HUES6 (cell line): ENCODE data around the gene IGSF9B.
A peak's percentile ranks its signal among the peaks of the same experiment; 100 is the strongest.

Experiments used
- H3K27ac ChIP-seq: 2 replicates; pipeline ENCODE4 v1.7.0; 2013; ENCODE audit warnings: low read depth, mild to moderate bottlenecking, low read length, inconsistent platforms
- H3K27me3 ChIP-seq: 2 replicates; pipeline ENCODE4 v1.6.1; 2013; ENCODE audit warnings: low read length; ENCODE audit not compliant: control insufficient read depth, insufficient read depth
- H3K36me3 ChIP-seq: 2 replicates; pipeline ENCODE4 v1.6.1; 2013; ENCODE audit warnings: low read length; ENCODE audit not compliant: control insufficient read depth, insufficient read depth
- H3K4me1 ChIP-seq: 2 replicates; pipeline ENCODE4 v1.6.1; 2013; ENCODE audit warnings: low read length; ENCODE audit not compliant: control insufficient read depth, insufficient read depth
- H3K4me3 ChIP-seq: 2 replicates; pipeline ENCODE4 v1.5.1; 2013; ENCODE audit warnings: low read depth, low read length
- H3K9ac ChIP-seq: one replicate; pipeline ENCODE4 v1.6.1; 2013; ENCODE audit warnings: mild to moderate bottlenecking, low read length
- H3K9me3 ChIP-seq: 2 replicates; pipeline ENCODE4 v1.6.1; 2013; ENCODE audit warnings: low read depth, low read length; ENCODE audit not compliant: control insufficient read depth, insufficient read depth

Gene IGSF9B

GRCh38 chr11:133936136-133936535 lies 20.6 kb downstream of the IGSF9B start:
- no peak overlapping the region for H3K27ac ChIP-seq
- no peak overlapping the region for H3K4me3 ChIP-seq
- no peaks in the 10 kb centered on the region for H3K27me3 ChIP-seq
- peak overlapping the region; percentile 27 for H3K9ac ChIP-seq
- H3K9me3 ChIP-seq = no peaks in the 10 kb centered on the region
- peaks cover 73% of the 10 kb centered on the region for H3K36me3 ChIP-seq
- no peaks in the 10 kb centered on the region; the same call in 1 of the 2 replicates for H3K4me1 ChIP-seq

GRCh38 chr11:133935551-133935910 lies 21.2 kb downstream of the IGSF9B start:
- H3K27ac ChIP-seq = no peak overlapping the region
- no peak overlapping the region for H3K9ac ChIP-seq
- H3K4me1 ChIP-seq = no peaks in the 10 kb centered on the region; the same call in 1 of the 2 replicates
- no peaks in the 10 kb centered on the region for H3K27me3 ChIP-seq
- H3K9me3 ChIP-seq = no peaks in the 10 kb centered on the region
- no peak overlapping the region for H3K4me3 ChIP-seq
- H3K36me3 ChIP-seq = peaks cover 71% of the 10 kb centered on the region

- no peaks in the 10 kb centered on the region for H3K9me3 ChIP-seq
- H3K4me3 ChIP-seq = no peak overlapping the region
- H3K27me3 ChIP-seq = no peaks in the 10 kb centered on the region
- H3K4me1 ChIP-seq = no peaks in the 10 kb centered on the region; the same call in 1 of the 2 replicates
- no peak overlapping the region for H3K9ac ChIP-seq
- peaks cover 69% of the 10 kb centered on the region for H3K36me3 ChIP-seq
- no peak overlapping the region for H3K27ac ChIP-seq
Observed at GRCh38 chr11:133934599-133935550, 21.9 kb downstream of the IGSF9B start.

- H3K27me3 ChIP-seq = no peaks in the 10 kb centered on the region
- H3K36me3 ChIP-seq = peaks cover 70% of the 10 kb centered on the region
- H3K9ac ChIP-seq = no peak overlapping the region
- no peak overlapping the region for H3K27ac ChIP-seq
- no peaks in the 10 kb centered on the region for H3K9me3 ChIP-seq
- no peaks in the 10 kb centered on the region; the same call in 1 of the 2 replicates for H3K4me1 ChIP-seq
- H3K4me3 ChIP-seq = no peak overlapping the region
Observed at GRCh38 chr11:133934096-133934495, 22.7 kb downstream of the IGSF9B start.

- Histone ChIP-seq H3K9me3 (no peaks in the 10 kb centered on the region), H3K4me3 (no peak overlapping the region), H3K27ac (no peak overlapping the region), H3K27me3 (no peaks in the 10 kb centered on the region), H3K4me1 (peaks cover 14% of the 10 kb centered on the region; the same call in 1 of the 2 replicates), H3K9ac (no peak overlapping the region), H3K36me3 (peaks cover 51% of the 10 kb centered on the region)
Observed at GRCh38 chr11:133931449-133932060, 25.2 kb downstream of the IGSF9B start.

- H3K4me1 ChIP-seq = peaks cover 14% of the 10 kb centered on the region; the same call in 1 of the 2 replicates
- H3K27me3 ChIP-seq = no peaks in the 10 kb centered on the region
- H3K36me3 ChIP-seq = peaks cover 51% of the 10 kb centered on the region
Observed at GRCh38 chr11:133930767-133931448, 25.9 kb downstream of the IGSF9B start.

GRCh38 chr11:133930053-133930766 lies 26.6 kb downstream of the IGSF9B start:
- no peak overlapping the region for H3K27ac ChIP-seq
- no peaks in the 10 kb centered on the region for H3K9me3 ChIP-seq
- H3K36me3 ChIP-seq = peaks cover 51% of the 10 kb centered on the region
- H3K4me1 ChIP-seq = peaks cover 14% of the 10 kb centered on the region; the same call in 1 of the 2 replicates
- no peak overlapping the region for H3K4me3 ChIP-seq
- H3K27me3 ChIP-seq = no peaks in the 10 kb centered on the region
- peak overlapping the region; percentile 34 for H3K9ac ChIP-seq

More at GRCh38 chr11:133930767-133931448, 25.9 kb downstream of the IGSF9B start:
- Histone ChIP-seq H3K27ac (no peak overlapping the region), H3K4me3 (no peak overlapping the region), H3K9ac (peak overlapping the region; percentile 34), H3K9me3 (no peaks in the 10 kb centered on the region)

- no peak overlapping the region for H3K9ac ChIP-seq
- no peak overlapping the region for H3K27ac ChIP-seq
- H3K4me3 ChIP-seq = no peak overlapping the region
- peaks cover 14% of the 10 kb centered on the region; the same call in 1 of the 2 replicates for H3K4me1 ChIP-seq
- no peaks in the 10 kb centered on the region for H3K9me3 ChIP-seq
- no peaks in the 10 kb centered on the region for H3K27me3 ChIP-seq
- peaks cover 54% of the 10 kb centered on the region for H3K36me3 ChIP-seq
Observed at GRCh38 chr11:133929401-133930052, 27.2 kb downstream of the IGSF9B start.

- Histone ChIP-seq H3K36me3 (peaks cover 54% of the 10 kb centered on the region), H3K9ac (no peak overlapping the region), H3K9me3 (no peaks in the 10 kb centered on the region), H3K27me3 (no peaks in the 10 kb centered on the region), H3K4me1 (peaks cover 14% of the 10 kb centered on the region; the same call in 1 of the 2 replicates), H3K4me3 (no peak overlapping the region; the same call in 1 of the 2 replicates), H3K27ac (no peak overlapping the region)
Observed at GRCh38 chr11:133928628-133929059, 28.1 kb downstream of the IGSF9B start.
